Ramos (cell line): ENCODE measurements around the gene PIGQ.

Experiments used
- in situ Hi-C: fragments of 300-500 bp; cut with MboI; formaldehyde crosslinking; loops from one replicate; pipeline ENCODE4 v1.14.3; 2022; ENCODE audit warnings: low sequenced_read_pairs; ENCODE audit not compliant: unreplicated experiment

The PIGQ gene

DNA sequence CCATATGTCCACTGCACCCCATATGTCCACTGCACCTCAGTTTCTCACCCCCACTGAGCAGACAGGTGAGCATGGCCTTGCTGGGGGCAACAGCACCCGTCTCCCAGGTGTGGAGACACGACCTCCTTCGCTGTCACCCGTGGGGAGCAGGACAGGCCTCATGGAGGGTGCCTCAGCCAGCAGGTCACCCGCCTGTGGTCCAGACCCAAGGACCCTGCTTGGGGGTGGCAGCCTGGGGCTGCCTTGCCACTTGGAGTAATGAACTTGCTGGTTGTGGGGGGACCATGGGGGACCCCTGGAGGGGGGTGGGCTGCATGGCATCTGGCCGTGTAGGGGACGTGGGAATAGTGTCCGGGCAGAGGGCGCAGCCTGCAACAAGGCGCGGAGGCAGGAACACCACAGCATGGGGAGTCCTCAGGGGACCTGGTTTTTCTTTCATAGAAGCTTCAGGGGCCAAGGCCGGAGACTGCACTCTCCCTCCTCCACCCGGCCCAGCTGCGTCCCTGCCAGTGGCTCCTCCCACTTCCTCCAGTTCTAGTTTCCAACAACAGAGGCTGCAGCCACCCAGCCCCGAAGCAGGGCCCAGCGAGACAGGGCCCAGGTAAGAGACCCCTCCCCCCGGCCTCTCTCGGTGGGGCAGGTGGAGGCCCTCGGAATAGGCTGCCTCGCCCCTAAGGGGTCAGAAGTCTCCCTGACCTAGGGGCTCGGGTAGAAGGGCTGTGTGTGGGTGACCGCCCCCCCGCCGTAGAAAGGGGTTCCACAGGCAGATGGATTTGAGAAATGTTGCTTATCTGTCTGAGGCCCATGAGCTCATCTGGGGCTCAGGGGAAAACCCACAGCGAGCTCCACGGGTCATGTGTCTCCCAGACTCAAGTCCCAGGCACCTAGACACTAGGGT lies 3.0 kb upstream of the PIGQ start, which contains the start of gene NHLRC4:
TSS of gene NHLRC4 (plus strand) at position 531 of the 898 bp plus-strand sequence. CDS start 1,043 bp downstream, outside the sequence.
- in situ Hi-C loops: no loop called here

- in situ Hi-C loops: no loop called here
Measured at GRCh38 chr16:567373-568256, 2.2 kb upstream of the PIGQ start.

DNA sequence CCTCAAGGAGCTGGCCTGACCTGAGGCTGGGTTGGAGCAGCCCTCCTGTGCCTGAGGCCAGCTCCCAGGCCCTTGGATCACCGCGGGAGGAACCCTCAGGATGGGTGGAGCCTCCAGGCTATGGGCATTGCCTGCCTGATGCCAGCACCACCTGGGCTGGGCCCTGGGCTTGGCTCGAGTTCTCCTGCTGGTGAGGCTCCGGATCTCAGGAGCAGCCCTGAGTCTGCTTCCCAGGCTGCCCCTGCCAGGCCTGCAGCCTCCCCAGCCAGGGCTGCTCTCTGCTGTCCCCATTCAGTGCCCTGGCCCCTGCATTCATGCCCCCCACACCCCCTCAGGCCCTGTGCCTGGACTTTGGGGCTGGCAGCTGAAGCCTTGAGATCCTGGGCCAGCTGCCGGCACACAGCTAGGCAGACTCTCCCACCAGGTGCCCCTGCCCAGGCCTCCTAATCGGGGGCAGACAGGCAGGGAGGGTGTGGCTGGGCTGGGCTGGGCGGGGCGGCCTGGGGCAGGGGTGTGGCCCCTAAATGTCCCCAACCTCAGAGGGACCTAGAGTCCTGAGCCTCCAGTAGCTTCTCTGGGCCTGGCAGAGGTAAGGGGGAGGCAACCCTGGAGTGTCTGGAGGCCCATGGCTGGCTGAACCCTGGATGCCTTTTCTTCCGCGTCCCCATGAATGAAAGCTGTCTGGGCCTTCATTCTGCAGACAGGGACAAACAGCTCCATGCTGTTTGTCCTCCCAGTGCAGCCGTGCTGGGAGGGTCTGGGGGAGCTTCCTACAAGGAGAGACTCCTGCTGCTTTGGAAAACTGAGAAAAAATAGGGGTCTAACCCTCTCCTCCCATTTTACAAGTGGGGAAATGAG lies 1.1 kb upstream of the PIGQ start:
- in situ Hi-C loops: no loop called here

- in situ Hi-C loops: no loop called here
Measured at GRCh38 chr16:572865-573650, 3.3 kb downstream of the PIGQ start.

DNA sequence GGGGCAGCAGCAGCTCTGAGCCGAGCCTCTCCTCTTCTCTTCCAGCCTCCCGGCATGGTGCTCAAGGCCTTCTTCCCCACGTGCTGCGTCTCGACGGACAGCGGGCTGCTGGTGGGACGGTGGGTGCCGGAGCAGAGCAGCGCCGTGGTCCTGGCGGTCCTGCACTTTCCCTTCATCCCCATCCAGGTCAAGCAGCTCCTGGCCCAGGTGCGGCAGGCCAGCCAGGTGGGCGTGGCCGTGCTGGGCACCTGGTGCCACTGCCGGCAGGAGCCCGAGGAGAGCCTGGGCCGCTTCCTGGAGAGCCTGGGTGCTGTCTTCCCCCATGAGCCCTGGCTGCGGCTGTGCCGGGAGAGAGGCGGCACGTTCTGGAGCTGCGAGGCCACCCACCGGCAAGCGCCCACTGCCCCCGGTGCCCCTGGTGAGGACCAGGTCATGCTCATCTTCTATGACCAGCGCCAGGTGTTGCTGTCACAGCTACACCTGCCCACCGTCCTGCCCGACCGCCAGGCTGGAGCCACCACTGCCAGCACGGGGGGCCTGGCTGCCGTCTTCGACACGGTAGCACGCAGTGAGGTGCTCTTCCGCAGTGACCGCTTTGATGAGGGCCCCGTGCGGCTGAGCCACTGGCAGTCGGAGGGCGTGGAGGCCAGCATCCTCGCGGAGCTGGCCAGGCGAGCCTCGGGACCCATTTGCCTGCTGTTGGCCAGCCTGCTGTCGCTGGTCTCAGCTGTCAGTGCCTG lies 4.4 kb downstream of the PIGQ start:
- in situ Hi-C loops: no loop called here

DNA sequence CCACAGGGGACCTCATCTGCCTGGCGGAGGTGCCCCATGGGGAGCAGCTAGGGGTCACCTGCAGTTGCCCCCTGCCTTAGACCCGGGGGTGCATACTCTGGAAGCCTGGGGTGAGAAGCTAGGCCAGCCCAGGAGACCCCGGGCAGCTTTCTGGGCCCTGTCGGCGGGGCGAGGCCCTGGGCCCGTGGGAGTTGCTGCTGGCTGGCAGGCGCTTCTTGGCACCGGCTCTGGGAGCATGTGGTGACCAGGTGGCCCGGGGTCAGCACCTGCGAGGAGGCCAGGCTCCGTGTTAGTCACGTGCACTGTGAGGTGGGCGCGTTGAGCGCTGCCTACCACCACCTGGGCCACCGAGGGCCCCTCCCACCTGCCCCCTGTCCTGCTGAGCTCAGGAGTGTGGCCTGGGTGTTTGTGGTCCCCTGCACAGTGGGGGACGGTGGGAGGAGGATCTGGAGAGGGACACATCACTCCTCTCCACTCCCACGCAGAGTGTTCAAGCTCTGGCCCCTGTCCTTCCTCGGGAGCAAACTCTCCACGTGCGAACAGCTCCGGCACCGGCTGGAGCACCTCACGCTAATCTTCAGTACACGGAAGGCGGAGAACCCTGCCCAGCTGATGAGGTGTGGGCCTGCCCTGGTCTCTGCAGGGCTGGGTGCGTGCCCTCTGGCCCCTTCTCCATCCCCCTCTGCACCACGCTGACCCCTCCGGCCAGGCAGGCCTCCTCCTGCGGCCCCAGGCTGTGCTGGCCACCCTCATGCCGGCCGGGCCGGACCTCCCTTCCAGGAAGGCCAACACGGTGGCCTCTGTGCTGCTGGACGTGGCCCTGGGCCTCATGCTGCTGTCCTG lies 5.8 kb downstream of the PIGQ start:
- in situ Hi-C loops: no loop called here

DNA sequence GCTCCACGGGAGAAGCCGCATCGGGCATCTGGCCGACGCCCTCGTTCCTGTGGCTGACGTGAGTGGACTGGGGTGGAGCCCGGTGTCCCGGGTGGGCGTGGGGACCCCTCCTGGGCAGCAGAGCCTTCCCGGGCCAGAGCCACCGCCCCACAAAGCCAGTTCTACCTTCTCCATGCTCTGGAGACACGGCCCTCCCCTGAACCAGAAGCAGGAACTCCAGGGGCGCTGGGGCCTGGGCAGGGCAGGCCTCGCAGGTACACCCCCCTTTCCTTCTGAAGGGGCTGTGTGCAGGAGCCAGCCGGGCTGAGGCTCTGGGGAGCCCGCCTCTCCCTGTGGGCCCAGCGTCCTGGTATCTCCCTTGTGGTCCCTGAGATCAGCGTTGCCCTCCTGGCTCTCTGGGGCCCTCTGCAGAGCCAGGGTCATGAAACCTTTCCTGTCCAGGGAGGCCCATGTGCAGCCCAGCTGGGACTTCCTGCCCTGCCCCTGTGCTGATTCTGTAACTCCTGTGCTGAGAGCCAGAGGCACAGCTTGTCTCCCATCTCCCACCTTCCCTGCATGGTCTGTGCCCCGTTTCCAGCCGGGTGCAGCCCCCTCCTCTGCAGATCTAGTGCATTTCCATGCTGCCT lies 6.5 kb downstream of the PIGQ start:
- in situ Hi-C loops: no loop called here

DNA sequence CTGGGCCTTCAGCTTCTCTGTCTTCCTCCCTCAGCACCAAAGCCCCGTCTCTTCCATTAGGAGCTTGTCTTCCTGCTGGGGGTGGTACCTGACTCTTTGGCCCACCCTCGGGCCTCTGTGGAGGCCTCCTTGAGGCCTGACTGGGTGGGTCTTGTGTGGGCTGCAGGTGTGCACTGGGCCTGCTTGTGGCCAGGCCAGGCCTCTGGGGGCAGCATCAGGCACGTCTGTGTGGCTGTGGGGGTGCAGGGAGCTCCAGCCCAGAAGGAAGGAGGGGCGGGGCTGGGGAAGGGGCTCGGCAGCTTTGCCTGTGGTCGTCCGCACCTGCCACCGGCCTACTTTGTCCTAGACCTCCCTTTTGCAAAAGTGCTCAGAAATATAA lies 7.0 kb downstream of the PIGQ start:
- in situ Hi-C loops: no loop called here

DNA sequence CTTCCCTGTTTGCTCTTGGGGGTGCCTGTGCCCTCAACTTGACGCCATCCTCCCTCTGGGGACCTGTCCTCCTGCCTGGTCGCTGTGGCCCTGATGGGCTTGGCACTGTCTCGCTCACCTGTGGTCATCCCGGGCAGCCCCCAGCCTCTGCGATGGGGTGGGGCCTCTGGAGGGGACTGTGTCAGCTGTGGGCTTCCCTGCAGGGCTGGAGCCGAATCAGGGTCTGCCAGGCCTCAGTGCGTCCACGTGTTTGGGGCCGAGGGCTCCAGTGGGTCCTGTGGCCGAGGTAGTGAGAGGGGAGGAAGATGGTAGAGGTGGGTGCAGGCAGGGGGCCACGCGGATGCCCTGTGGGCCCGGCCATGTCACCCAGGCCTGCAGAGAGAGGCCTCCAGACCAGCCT lies 8.0 kb downstream of the PIGQ start:
- in situ Hi-C loops: no loop called here

DNA sequence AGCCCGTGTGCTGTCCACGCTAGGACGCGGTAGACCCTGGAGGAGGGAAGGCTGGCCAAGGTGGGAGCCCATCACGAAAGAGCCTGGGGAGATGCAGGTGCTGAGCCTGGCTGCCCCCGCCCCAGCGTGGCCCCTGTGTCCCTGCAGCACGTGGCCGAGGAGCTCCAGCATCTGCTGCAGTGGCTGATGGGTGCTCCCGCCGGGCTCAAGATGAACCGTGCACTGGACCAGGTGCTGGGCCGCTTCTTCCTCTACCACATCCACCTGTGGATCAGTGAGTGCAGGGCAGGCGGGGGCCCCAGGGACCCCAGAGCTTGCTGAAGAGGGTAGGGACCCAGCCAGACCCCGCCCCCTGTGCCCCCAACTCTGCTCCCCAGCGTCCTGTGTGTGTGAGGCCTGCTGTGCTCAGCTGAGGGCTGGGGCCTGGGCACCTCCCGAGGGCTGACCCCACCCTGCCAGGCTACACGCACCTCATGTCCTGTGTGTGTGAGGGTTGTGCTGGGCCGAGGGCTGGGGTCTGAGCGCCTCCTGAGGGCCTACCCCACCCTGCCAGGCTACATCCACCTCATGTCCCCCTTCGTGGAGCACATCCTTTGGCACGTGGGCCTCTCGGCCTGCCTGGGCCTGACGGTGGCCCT lies 8.6 kb downstream of the PIGQ start:
- in situ Hi-C loops: no loop called here

DNA sequence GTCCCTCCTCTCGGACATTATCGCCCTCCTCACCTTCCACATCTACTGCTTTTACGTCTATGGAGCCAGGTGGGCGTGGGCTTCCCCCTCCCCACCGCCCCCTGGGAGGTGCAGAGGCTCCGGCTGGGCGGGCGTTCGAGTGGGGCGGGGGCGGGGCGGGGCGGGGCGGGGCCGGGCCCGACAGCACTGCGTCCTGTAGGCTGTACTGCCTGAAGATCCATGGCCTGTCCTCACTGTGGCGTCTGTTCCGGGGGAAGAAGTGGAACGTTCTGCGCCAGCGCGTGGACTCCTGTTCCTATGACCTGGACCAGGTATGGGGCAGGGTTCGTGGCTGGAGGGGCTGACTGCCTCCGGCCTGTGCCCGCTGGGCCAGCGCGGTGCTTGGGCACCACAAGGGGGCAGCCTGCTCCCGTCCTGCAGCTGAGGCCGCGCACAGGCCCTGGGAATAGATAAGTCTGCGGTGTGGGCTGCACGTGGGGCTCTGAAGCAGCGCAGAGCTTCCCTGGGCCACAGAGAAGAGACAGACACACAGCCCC lies 9.2 kb downstream of the PIGQ start:
- in situ Hi-C loops: no loop called here

DNA sequence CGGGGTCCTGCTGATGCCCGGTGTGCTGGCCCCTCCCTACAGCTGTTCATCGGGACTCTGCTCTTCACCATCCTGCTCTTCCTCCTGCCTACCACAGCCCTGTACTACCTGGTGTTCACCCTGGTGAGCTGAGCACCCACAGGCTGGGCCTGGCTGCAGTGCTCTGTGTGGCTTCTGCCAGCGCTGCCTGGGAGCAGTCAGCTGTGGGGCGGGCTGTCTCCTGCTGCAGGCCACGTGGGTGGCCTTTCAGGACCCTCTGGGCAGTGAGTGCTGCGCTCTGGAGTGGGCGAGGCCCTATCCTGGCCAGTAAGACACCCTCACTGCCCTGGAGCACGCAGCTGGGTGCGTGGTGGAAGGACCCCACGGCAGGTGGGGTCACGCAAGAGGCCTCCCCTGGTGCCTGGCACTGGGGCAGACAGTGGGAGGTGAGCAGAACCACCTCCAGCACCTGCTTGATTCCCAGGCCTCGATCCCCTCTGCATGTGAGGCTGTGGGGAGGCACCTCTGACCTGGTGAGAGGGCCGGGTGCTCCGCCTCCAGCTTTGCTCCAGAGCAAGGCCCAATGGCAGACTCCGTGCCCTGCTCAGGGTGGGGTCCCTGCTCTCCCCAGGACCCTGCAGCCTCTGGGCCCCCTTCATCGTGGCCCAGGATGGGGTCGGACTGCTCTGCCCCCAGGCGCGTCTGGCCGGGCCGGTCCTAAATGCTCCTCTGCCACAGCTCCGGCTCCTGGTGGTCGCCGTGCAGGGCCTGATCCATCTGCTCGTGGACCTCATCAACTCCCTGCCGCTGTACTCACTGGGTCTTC lies 10.6 kb downstream of the PIGQ start:
- in situ Hi-C loops: no loop called here

DNA sequence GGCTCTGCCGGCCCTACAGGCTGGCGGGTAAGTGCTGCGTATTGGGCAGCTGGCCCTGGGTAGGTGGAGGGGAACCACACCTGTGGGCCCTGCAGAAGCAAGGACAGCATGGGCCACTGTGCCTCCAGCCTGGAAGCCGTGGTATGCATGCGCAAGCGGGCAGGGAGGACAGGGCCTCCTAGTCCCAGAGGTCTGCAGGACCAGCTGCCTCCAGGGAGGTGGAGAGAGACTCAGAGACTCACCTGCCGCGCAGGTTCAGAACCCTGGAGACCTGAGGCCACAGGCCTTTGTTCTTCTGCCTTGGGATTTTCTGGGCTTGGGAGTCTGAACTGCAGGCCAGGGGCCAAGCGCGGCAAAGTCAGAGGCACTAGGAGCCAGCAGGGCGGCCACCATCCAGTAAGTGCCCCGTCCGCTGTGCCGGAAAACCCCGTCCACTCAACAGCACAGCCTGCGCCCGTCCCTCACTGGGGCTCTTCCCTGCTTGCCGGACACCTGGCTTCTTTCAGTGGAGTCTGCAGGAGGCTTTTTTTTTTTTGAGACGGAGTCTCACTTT lies 11.3 kb downstream of the PIGQ start:
- in situ Hi-C loops: no loop called here

- in situ Hi-C loops: no loop called here
Measured at GRCh38 chr16:582218-582613, 12.4 kb downstream of the PIGQ start.

- in situ Hi-C loops: no loop called here
Measured at GRCh38 chr16:582614-583331, 13.0 kb downstream of the PIGQ start.
